ENCODE data around the gene MSGN1.

MSGN1 gene, protein sequence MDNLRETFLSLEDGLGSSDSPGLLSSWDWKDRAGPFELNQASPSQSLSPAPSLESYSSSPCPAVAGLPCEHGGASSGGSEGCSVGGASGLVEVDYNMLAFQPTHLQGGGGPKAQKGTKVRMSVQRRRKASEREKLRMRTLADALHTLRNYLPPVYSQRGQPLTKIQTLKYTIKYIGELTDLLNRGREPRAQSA

DNA sequence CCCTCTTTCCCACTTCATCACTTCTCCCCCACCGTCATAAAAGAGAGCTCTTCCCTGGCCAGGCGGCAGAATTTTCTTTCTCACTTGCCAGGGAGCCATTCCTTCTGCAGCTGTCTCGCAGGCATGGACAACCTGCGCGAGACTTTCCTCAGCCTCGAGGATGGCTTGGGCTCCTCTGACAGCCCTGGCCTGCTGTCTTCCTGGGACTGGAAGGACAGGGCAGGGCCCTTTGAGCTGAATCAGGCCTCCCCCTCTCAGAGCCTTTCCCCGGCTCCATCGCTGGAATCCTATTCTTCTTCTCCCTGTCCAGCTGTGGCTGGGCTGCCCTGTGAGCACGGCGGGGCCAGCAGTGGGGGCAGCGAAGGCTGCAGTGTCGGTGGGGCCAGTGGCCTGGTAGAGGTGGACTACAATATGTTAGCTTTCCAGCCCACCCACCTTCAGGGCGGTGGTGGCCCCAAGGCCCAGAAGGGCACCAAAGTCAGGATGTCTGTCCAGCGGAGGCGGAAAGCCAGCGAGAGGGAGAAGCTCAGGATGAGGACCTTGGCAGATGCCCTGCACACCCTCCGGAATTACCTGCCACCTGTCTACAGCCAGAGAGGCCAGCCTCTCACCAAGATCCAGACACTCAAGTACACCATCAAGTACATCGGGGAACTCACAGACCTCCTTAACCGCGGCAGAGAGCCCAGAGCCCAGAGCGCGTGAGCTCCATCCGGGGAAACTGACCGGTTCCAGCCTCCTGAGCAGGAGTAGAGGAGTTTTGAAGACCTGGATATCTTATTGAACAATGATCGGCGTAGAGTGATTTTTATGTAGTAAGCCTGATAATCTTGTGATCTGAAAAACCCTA is at the start of gene MSGN1:
Gene MSGN1 (plus strand): TSS at position 65 of the 850 bp plus-strand sequence. CDS start 59 bp downstream, at position 124.
- no peak for DNase-seq (ENCODE audit: low spot score)

DNA sequence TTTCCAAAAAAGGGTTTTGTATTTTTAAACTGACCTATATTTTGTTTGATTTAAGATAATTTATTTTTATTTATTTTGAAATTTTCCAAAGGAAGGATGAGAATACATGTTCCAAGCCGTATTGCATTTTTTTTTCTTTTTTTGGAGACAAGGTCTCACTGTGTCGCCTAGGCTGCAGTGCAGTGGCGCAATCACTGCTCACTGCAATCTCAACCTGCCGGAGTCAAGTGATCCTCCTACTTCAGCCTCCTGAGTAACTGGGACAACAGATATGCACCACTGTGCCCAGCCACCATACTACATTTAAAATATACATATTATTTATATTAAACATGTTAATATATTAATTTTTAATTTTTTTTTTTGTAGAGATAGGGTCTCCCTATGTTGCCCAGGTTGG is 47.4 kb upstream of the MSGN1 start:
- DNase-seq (ENCODE audit: low spot score), result no peak

DNA sequence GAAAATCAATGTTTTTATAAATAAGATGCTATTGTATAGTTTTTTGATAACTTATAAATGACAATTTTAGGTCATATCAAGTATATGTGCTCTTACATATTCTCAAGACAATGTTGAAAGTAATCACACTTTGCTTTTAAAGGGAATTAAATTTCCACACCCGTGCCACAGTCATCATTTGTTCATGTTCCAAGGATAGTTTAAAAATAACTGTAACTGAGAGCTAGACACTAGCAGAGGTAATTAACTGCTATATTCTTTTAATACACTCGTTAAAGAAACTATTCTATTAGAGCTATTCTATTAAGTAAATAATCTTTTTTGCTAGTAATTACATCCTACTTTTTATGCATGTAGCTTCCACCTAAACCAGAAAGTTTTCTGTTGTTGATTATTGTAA is 44.3 kb upstream of the MSGN1 start:
- DNase-seq (ENCODE audit: low spot score), result no peak

DNA sequence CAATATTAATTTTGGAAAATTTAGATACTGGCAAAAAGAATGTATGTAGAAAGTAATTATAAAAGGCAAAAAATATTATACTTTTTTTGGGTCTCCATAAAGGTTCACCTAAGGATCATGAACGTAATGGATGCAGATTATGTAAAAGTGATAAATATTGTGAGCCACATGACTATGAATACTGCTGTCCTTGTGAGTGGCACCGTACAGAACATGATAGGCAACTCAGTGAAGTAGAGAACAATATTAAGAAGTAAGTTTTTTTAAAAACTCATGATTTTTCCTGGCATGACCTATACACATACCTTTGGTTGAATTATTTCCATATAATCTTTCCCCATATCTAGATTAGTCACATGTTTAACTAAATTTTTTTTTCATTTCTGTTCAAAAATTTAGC is 43.7 kb upstream of the MSGN1 start:
- no peak for DNase-seq (ENCODE audit: low spot score)

DNA sequence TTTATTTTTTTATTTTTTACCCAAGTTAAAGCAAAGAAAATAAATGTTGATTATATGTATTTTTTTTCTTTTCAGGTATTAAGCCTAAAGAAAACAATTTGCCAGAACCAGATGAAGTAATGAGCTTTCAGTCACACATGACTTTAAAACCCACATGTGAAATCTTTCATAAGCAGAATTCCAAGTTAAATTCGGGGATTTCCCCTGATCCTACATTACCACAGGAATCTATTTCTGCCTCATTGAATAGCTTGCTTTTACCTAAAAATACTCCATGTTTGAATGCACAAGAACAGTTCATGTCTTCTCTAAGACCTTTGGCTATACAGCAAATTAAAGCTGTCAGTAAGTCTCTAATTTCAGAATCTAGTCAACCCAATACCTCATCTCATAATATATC is 35.7 kb upstream of the MSGN1 start:
- DNase-seq (ENCODE audit: low spot score), result no peak

DNA sequence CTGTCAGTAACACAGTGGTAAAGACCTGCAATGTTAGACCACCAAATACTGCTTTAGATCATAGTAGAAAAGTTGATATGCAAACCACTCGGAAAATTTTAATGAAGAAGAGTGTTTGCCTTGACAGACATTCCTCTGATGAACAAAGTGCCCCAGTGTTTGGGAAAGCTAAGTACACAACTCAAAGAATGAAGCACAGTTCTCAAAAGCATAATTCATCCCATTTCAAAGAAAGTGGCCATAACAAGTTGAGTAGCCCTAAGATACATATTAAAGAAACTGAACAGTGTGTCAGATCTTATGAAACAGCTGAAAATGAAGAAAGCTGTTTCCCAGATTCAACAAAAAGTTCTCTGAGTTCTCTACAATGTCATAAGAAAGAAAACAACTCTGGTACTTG is 34.8 kb upstream of the MSGN1 start:
- DNase-seq (ENCODE audit: low spot score), result no peak

DNA sequence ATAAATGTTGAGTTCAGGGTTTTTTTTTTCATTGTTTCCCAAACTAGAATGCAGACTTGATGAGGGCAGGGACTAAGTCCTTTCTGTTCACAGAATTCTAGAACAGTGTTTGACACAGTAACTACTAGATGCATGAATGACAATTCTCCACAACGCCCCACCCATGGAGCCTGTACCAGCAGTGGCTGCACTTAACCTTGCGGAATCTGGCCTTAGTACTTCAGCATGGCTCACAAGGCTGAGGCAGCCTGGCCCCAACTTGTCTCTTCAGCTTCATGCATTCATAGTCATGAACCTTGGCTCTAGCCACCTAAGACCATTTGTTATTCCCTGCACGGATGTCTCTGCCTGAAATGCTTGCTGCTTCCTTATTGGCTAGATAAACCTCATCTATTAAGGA is 29.5 kb upstream of the MSGN1 start:
- DNase-seq (ENCODE audit: low spot score), result no peak

DNA sequence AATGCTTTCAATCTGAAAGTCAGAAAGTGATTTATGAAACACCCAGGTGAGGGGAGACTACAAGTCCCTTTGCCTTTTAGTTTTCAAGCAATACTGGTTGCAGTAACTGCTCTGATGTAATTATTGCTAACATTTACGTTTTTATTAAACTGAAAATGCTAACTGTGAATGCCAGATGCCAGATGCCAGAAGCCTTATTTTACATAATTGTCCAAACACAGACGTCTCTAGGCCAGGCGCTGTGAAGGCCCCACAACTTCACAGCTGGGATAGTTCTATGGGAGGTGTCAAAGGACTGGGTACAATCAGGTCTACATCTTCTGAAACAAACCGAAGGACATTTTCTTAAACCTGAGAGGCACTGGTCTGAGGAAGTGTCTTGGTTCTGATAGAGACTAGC is 27.5 kb upstream of the MSGN1 start:
- DNase-seq (ENCODE audit: low spot score), result no peak

DNA sequence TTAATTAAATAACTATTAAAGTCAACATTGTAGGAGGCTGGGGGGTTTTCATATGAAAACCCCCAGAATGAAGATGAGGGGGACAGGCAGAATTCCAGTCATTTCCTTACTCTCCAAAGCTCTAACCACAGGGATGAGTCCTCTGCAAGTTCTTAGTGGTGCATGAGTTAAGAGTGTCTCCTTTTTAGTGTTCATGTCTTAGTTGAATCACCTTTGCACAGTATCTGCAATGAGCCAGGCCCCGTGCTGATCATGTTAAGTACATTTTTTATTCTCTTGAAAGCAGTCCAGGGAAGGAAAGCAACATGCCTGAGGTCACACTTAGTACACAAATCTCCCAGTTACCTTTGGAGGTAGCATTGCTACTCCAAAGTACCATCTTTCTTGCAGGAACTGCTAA is 25.7 kb upstream of the MSGN1 start:
- DNase-seq (ENCODE audit: low spot score), result no peak

DNA sequence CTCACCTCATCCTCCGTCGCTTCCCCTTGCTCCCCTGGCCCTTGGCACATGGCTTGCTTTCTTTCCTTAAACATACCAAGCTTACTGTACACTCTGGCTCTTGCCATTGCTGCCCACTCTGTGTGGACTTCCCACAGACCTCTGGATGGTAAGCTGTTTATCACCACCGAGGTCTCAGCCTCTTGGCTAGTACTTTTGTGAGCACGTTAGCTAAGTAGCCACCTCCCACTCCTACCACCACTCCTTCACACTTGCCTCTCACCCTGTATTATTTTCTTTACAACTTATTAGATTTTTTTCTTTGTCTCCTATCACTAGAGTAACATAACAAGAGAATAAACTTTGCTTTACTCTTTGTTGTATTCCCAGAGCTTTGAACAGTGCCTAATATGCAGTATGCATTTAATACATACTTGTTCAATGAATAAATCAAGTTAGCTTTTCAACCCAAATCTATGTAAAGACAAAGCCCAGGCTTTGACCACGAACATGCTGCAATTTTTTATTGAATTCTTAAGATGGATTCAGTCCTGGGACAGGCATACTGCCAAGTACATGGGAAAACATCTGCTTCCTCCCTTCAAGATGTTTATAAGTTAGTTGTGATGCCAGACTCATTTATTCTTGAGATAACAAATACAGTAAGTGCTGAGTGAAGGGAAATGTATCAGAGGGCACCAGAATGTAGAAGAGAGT is 25.0 kb upstream of the MSGN1 start:
- DNase-seq (ENCODE audit: low spot score), result no peak

DNA sequence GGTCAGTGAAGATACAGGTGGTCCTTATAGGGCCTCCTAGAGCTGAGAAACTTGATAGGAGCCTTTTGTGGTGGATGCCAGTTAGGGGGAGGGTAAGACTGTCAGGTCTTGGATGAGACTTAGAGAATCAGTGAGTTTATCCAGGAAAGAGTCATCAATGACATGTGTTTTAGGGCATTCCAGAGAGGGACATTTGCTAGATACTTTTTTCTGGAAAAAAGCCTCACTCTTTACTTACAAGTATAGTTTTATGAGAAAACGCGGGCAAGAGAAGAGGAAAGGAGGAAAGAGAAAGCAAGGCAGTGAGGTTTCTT is 24.5 kb upstream of the MSGN1 start:
- no peak for DNase-seq (ENCODE audit: low spot score)

DNA sequence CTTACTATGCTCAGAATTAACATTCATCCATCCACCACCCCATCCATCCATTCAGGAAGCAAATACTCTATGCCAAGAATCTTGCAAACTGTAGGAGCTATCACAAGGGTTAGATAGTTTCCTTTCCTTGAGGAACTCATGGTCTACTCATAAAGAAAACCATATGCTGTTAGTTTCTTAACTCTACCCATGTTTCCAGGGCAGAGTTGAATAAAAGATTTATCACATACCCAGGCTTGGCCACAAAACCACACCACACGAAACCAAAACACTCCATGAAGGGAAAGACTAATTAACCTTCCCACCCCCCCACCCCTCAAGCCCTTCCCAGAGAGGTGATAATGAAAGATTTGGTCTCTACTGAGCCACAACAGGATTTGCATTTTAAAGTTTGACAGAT is 23.7 kb upstream of the MSGN1 start:
- DNase-seq (ENCODE audit: low spot score), result no peak

DNA sequence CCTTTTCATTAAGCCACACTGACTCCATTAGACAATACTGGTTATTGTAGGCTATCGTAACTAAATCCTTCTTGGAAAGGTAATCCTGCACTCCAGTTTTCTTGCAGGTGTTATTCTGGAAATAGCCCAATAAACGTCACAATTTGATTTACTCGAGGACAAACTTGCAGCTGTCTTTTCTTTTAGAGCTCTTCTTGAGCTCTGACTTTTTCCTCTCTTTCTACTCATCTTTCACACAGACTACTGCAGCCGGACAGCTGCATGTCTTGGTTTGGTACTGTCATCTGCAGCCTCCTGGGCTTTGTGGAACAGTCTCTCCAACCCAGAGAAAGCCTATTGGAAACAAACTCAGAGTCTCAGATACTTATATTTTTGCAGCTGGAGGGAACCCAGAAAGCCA is 23.0 kb upstream of the MSGN1 start:
- no peak for DNase-seq (ENCODE audit: low spot score)

DNA sequence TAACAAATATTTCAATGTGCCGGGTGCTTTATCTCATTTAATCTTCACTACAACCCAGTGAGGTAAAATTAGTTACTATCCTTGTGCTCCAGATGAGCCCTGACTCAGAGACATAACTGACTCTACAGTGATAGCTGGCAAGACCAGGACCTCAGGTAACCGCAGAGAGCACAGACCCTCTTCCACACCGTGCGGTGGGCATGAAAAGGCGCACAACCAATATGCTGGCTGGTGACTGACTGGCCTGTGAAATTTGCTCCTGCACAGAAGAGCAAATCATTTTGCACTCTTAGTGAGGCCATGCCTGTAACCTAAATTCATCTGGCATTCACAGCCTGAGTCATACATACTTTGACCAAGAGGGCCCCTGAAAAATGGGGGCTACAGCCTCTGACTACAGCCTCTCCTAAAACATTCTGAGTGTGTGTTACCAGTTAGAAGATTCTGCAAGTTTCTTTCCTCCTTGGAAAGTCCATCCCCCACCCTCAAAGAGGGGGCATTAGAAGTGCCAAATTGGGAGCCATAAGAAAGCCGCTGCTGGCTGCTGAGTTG is 22.4 kb upstream of the MSGN1 start:
- DNase-seq (ENCODE audit: low spot score), result no peak

DNA sequence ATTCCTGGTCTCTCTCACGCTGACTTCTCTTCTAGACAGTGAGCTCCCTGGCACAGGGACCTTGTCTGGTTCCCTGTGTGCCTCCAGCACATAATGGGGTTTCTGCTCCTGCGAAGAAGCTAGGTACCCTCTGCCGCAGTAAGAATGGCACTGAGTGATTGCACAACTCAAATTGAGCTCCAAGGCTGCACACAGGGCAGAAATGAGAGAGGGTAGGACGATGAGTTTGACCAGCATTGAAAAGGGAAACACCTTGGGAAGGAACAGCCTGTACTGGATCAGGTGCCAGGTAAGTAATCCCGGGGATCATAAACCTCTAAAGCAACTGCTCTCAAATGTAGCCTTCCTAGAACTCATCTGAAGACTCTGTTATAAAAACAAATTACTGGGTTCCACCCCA is 21.0 kb upstream of the MSGN1 start:
- DNase-seq (ENCODE audit: low spot score), result no peak

DNA sequence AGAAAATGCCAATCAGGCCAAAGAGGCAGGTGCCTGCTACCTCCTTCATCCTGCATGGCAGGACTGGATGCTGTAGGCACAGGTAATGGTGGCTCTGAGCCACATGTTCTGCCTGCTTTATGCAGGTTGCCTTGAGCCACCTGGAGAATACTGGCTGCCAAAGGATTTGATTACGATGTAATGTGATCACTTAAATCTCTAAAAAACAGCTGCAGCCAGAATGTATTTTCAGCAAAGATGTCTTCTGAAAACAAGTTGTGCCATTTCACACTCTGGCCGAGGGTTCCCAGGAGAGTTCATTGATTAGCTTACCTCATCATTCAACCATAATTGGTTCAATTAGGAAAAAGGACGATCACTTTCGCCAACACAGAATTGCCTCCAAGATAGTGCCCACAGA is 17.9 kb upstream of the MSGN1 start:
- DNase-seq (ENCODE audit: low spot score), result no peak

DNA sequence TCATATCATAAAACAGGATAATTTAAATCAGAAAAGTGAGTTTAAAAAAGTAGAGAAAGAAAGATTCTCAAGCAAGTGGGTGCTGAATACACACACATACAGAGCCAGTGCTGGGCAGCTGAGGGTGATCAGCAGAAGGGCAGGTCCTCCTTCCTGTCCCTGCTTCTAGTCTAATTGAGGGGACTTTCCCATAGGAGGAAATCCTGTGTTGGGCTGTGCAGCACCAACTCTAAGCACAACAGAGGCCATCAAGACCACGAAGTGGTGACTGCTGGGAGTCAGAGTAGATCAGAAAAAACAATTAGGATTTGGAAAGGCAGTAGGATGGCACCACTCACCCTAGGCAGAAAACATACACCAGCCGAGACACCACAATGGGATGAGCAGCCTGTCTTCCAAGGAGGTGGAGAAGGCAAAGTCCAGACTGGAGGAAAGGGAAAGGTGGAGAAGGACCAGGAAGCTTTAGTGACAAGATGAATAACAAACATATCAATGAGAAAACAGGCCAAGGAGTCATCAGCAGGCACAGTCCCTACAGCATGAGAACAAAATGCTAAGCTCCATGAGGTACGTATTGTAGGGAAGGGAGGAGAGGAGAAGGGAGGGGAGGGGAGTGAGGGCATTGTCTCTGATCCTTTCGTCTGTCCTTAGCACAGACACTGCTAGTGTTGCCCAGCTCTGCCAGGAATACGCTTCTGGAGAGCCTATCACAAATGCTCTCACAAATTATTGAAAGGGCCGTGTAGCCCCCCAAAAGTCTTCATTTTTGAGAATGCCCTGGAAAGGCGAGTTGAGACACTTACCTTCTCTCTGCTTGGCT is 16.7 kb upstream of the MSGN1 start:
- DNase-seq (ENCODE audit: low spot score), result no peak

DNA sequence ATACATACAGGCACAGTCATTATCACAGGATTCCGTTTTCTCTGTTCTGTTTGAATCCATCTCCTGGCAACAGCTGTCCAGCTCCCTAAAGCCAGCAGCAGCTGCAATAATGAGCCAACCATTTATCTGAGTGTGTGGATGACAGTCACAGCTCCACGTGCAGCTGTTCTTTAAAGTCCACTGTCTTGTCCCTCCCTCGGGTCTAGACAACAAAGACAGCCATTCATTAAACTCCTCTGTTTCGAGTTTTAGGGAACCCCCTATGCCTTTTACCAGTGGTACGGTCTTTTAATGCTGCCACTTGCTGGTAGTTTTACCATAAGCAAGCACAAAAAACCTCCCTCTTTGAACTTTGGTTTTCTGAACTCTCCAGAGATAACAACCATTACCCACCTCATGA is 16.0 kb upstream of the MSGN1 start:
- peak; percentile 8 for DNase-seq (ENCODE audit: low spot score)

DNA sequence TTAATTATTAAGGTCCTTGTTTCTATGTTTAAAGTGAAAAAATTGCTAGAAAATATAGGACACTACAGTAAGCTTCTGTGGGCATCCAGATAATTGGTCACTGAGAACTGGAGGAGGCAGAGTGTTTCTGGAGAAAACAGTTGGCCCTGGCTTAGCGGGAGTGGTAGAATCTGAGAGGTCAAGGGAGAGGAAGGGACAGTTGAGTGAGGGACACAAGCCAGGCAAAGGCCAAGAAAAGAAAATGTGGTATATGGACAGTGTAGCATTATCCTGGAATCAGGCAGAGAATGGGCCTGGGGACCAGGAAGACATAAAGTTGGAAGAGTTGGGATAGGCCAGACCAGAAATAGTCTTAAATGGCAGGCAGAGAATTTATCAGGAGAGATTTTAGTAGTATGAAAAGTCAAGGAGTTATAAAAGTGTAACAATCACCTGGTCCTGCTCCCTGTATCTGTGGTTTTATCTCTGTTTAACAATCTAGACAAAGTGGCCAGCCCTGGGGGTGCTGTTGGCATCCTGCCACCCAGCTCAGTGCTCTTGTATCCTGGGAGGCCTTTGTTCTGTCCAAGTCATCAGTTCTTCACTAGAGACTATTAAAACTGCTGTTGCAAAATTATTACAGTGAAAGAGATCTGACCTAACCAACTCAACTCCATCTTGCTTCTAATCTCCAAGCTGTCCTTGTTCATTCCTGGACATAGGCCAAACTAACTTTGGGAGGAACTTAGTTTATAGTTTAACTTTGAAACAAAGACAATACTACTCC is 15.4 kb upstream of the MSGN1 start:
- DNase-seq (ENCODE audit: low spot score), result no peak

DNA sequence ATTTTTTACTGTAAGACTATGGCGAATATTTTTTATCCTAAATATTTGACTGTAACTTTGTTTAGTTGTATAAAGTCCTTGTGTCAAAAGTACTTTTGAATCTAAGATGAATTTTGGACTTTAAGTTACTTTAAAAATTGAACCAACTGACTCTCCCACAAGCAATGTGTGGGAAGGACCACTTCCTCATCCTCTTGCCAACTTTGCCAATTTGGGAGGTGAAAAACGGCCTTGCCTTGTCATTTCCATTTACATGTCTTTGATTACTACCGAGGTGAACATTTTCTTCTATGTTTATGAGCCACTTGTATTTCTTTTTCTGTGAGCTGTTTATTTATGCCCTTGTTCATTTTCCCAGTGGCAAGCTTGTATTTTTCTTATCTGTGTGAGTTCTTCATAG is 12.8 kb upstream of the MSGN1 start:
- DNase-seq (ENCODE audit: low spot score), result no peak

DNA sequence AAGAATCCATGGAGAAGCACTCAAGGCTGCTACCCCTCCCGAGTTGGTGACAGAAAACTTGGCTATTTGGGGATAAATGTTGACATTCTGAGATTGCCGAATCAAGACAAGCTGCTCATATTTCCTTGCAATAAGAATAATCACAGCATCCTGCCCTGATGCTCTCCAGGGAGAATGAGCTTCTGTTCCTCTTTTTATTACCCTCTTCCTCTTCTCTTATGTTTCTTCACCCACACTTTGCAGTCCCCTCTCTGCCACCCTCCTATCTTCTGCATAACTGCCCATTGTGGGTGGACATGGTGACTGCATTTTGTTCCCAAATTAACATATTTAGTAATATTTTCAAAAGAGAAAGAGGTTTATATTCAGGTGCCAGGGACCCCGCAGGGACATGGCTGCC is 11.9 kb upstream of the MSGN1 start:
- DNase-seq (ENCODE audit: low spot score), result no peak

DNA sequence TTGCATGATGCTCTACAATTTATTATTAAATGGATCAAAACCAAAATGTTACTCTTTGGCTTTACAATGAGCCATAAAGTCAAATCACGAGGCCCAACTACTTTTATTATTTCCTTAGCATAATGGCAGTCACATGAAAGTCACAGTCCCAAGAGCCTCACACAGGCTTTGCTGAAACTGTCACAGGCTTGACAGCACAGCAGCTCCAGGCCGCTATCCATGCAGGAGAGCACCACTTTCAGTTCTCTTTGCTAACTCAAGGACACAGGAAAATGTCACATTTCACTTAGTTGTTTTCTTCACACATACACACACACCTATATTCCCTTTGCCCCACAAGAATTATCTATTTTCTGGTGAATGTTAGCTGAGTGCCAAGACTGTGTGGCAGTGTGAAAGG is 11.1 kb upstream of the MSGN1 start:
- DNase-seq (ENCODE audit: low spot score), result no peak
